Right kidney (tissue), 1 donor: ENCODE results near the gene RASA4B.
A peak's percentile ranks its signal among the peaks of the same experiment; 100 is the strongest.

Source experiments
- DNase-seq: peaks from one replicate; pipeline ENCODE4 v3.0.0-alpha.2; 2016

Gene RASA4B

GRCh38 chr7:102452451-102452850 lies 65.1 kb downstream of the RASA4B start:
- DNase-seq, result no peak

- DNase-seq, result peak; percentile 47
Observed at GRCh38 chr7:102451371-102452054, 66.1 kb downstream of the RASA4B start.

GRCh38 chr7:102450242-102450641 lies 67.3 kb downstream of the RASA4B start:
- no peak for DNase-seq

- no peak for DNase-seq
Observed at GRCh38 chr7:102449136-102449535, 68.4 kb downstream of the RASA4B start.

- no peak for DNase-seq
Observed at GRCh38 chr7:102447311-102447710, 70.3 kb downstream of the RASA4B start.

GRCh38 chr7:102446387-102447156 lies 71.0 kb downstream of the RASA4B start:
- DNase-seq, result no peak

GRCh38 chr7:102445674-102446071 lies 71.9 kb downstream of the RASA4B start:
- DNase-seq, result no peak

- no peak for DNase-seq
Observed at GRCh38 chr7:102444961-102445673, 72.5 kb downstream of the RASA4B start.

- DNase-seq, result no peak
Observed at GRCh38 chr7:102439963-102440795, 77.4 kb downstream of the RASA4B start.

- DNase-seq, result no peak
Observed at GRCh38 chr7:102436118-102436517, 81.5 kb downstream of the RASA4B start.

GRCh38 chr7:102434039-102434486 lies 83.5 kb downstream of the RASA4B start:
- no peak for DNase-seq

- peak; percentile 72 for DNase-seq
Observed at GRCh38 chr7:102433219-102434038, 84.1 kb downstream of the RASA4B start, which contains the start of gene ORAI2. Gene ORAI2 (plus strand): TSS chr7:102433575. CDS start chr7:102438957, 5,382 bp downstream.
